Measurements from ENCODE around the gene DPH1.

DNA sequence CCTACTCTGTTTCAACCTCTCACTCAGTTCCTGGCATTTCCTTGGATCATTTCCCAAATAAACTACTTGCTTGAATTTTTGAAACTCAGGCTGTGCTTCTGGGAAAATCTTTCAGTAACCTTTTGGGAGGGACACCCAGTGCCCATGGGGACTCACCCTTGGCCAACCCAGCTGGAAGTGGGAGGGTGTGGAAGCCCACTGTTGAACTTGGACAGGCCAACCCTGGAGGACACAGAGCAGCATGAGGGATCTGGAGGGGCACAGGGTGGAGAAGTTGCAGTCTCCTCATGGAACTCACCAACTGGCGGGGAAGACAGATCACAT, 16.0 kb upstream of the DPH1 start:
- no peak for TF ChIP-seq ZFX (IDR thresholded peaks at IDR 0.05)
- TF ChIP-seq, protein P1, sequence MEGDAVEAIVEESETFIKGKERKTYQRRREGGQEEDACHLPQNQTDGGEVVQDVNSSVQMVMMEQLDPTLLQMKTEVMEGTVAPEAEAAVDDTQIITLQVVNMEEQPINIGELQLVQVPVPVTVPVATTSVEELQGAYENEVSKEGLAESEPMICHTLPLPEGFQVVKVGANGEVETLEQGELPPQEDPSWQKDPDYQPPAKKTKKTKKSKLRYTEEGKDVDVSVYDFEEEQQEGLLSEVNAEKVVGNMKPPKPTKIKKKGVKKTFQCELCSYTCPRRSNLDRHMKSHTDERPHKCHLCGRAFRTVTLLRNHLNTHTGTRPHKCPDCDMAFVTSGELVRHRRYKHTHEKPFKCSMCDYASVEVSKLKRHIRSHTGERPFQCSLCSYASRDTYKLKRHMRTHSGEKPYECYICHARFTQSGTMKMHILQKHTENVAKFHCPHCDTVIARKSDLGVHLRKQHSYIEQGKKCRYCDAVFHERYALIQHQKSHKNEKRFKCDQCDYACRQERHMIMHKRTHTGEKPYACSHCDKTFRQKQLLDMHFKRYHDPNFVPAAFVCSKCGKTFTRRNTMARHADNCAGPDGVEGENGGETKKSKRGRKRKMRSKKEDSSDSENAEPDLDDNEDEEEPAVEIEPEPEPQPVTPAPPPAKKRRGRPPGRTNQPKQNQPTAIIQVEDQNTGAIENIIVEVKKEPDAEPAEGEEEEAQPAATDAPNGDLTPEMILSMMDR (conservative IDR thresholded peaks at IDR 0.05) = no peak

Data from C4-2B (cell line).